Endothelial cell of umbilical vein (primary cell): ENCODE data around the gene FHDC1.

Experiments used
- CTCF ChIP-seq, 2 donors: IDR thresholded peaks; 1 replicate in 1 of 2; 2 replicates in 1 of 2; pipeline ENCODE4 v1.5.1; 2011; ENCODE audit warnings: low read length in 2 of 2, mild to moderate bottlenecking in 2 of 2, moderate library complexity in 2 of 2, control low read depth in 1 of 2, inconsistent platforms in 1 of 2, low read depth in 1 of 2; ENCODE audit not compliant: insufficient read depth in 1 of 2; ENCODE audit errors: extremely low read depth in 1 of 2
- POLR2AphosphoS5 ChIP-seq: IDR thresholded peaks from 2 replicates; pipeline ENCODE4 v1.6.1; 2012; ENCODE audit warnings: low read depth, mild to moderate bottlenecking, control low read depth, low read length, moderate library complexity; ENCODE audit not compliant: insufficient read depth

- TF ChIP-seq CTCF (IDR thresholded peaks at IDR 0.05; ENCODE audit: extremely low read depth in 1 of 2, insufficient read depth in 1 of 2, low read depth in 1 of 2, low read length in 2 of 2) (no peak), POLR2AphosphoS5 (no peak)
These were observed 14.8 kb upstream of the FHDC1 start for GRCh38 chr4:152921284-152921683.
